MM.1S (cell line): ENCODE results near the gene BRINP2.

Experiments
- DNase-seq: peaks from one replicate; pipeline ENCODE4 v3.0.0-alpha.2; 2015
- H2AFZ ChIP-seq: fragments of 300-600 bp; sonication (generic); 2 replicates; pipeline ENCODE4 v1.6.0; 2016; ENCODE audit warnings: antibody characterized with exemption, low read length
- H3F3A ChIP-seq: fragments of 300-600 bp; sonication (generic); 2 replicates; pipeline ENCODE4 v1.6.1; 2016; ENCODE audit warnings: mild to moderate bottlenecking, antibody characterized with exemption, low read length, moderate library complexity, mixed read lengths; ENCODE audit not compliant: insufficient read depth
- H3K27ac ChIP-seq: fragments of 300-600 bp; sonication (generic); 2 replicates; pipeline ENCODE4 v1.5.1; 2016; ENCODE audit warnings: mild to moderate bottlenecking, low read length
- H3K27me3 ChIP-seq: fragments of 300-600 bp; sonication (generic); replicated peaks from 2 replicates; pipeline ENCODE4 v1.6.0; 2016; ENCODE audit warnings: low read length; ENCODE audit not compliant: insufficient read depth
- H3K36me3 ChIP-seq: fragments of 300-600 bp; sonication (generic); replicated peaks from 2 replicates; pipeline ENCODE4 v1.6.1; 2016; ENCODE audit warnings: mild to moderate bottlenecking, low read length, mixed read lengths; ENCODE audit not compliant: insufficient read depth
- H3K4me1 ChIP-seq: fragments of 300-600 bp; sonication (generic); 2 replicates; pipeline ENCODE4 v1.6.1; 2016; ENCODE audit warnings: low read length, mixed read lengths
- H3K4me2 ChIP-seq: fragments of 300-600 bp; sonication (generic); 2 replicates; pipeline ENCODE4 v1.6.0; 2016; ENCODE audit warnings: low read depth, low read length
- H3K4me3 ChIP-seq: fragments of 300-600 bp; sonication (generic); 2 replicates; pipeline ENCODE4 v1.5.1; 2016; ENCODE audit warnings: low read length, mixed read lengths
- H3K79me2 ChIP-seq: fragments of 300-600 bp; sonication (generic); 2 replicates; pipeline ENCODE4 v1.6.1; 2016; ENCODE audit warnings: mixed run types, low read length, mixed read lengths
- H3K9ac ChIP-seq: fragments of 300-600 bp; sonication (generic); 2 replicates; pipeline ENCODE4 v1.6.1; 2016; ENCODE audit warnings: low read length, mixed read lengths
- H3K9me2 ChIP-seq: fragments of 300-600 bp; sonication (generic); replicated peaks from 2 replicates; pipeline ENCODE4 v1.6.1; 2016; ENCODE audit warnings: mild to moderate bottlenecking, low read length, mixed read lengths; ENCODE audit not compliant: insufficient read depth
- H3K9me3 ChIP-seq: fragments of 300-600 bp; sonication (generic); replicated peaks from 2 replicates; pipeline ENCODE4 v1.6.1; 2016; ENCODE audit warnings: mild to moderate bottlenecking, low read length, mixed read lengths; ENCODE audit not compliant: insufficient read depth
- H4K20me1 ChIP-seq: fragments of 300-600 bp; sonication (generic); 2 replicates; pipeline ENCODE4 v1.6.1; 2016; ENCODE audit warnings: mild to moderate bottlenecking, low read length, moderate library complexity, mixed read lengths; ENCODE audit not compliant: insufficient read depth
- CTCF ChIP-seq: fragments of 300-600 bp; sonication (generic); IDR thresholded peaks from 2 replicates; pipeline ENCODE4 v1.5.1; 2016; ENCODE audit warnings: antibody characterized with exemption, low read length, mixed read lengths
- EZH2 ChIP-seq: fragments of 300-600 bp; sonication (generic); optimal IDR thresholded peaks from 2 replicates; pipeline ENCODE3; 2017; ENCODE audit warnings: low read depth, mild to moderate bottlenecking, antibody characterized with exemption, low read length, mixed read lengths
- EZH2phosphoT487 ChIP-seq: fragments of 300-600 bp; sonication (generic); IDR thresholded peaks from 2 replicates; pipeline ENCODE4 v1.6.1; 2018; ENCODE audit warnings: antibody characterized with exemption, low read length

Gene BRINP2

GRCh38 chr1:177270863-177271262 lies 100.1 kb downstream of the BRINP2 start:
- no peak overlapping the region for H3K9ac ChIP-seq
- H3K27ac ChIP-seq: no peak overlapping the region
- H3K4me1 ChIP-seq: no peaks in the 10 kb centered on the region
- DNase-seq: no peak
- H3F3A ChIP-seq: no peaks in the 10 kb centered on the region
- H3K4me2 ChIP-seq: no peak overlapping the region
- no peaks in the 10 kb centered on the region for H3K27me3 ChIP-seq
- no peaks in the 10 kb centered on the region for H3K79me2 ChIP-seq
- no peak overlapping the region for H2AFZ ChIP-seq
- no peaks in the 10 kb centered on the region for H3K9me3 ChIP-seq
- TF ChIP-seq EZH2phosphoT487 (no peak), EZH2 (no peak), CTCF (no peak)
- H3K9me2 ChIP-seq: no peaks in the 10 kb centered on the region
- H4K20me1 ChIP-seq: no peaks in the 10 kb centered on the region
- no peaks in the 10 kb centered on the region for H3K36me3 ChIP-seq
- no peak overlapping the region for H3K4me3 ChIP-seq

GRCh38 chr1:177273141-177273540 lies 102.4 kb downstream of the BRINP2 start:
- no peak overlapping the region for H2AFZ ChIP-seq
- DNase-seq: no peak
- TF ChIP-seq CTCF: no peak
- TF ChIP-seq EZH2phosphoT487: no peak
- TF ChIP-seq EZH2: no peak
- H4K20me1 ChIP-seq: no peaks in the 10 kb centered on the region
- H3K79me2 ChIP-seq: no peaks in the 10 kb centered on the region
- H3K9ac ChIP-seq: no peak overlapping the region
- no peaks in the 10 kb centered on the region for H3K36me3 ChIP-seq
- H3K27ac ChIP-seq: no peak overlapping the region
- H3K4me2 ChIP-seq: no peak overlapping the region
- no peaks in the 10 kb centered on the region for H3K4me1 ChIP-seq
- H3K4me3 ChIP-seq: no peak overlapping the region
- H3K9me3 ChIP-seq: no peaks in the 10 kb centered on the region
- no peaks in the 10 kb centered on the region for H3F3A ChIP-seq
- H3K9me2 ChIP-seq: no peaks in the 10 kb centered on the region
- no peaks in the 10 kb centered on the region for H3K27me3 ChIP-seq

- Histone ChIP-seq H2AFZ (no peak overlapping the region), H3K36me3 (no peaks in the 10 kb centered on the region), H3K79me2 (no peaks in the 10 kb centered on the region), H3K9ac (no peak overlapping the region), H3K4me3 (no peak overlapping the region), H3K27ac (no peak overlapping the region), H3K4me1 (no peaks in the 10 kb centered on the region), H4K20me1 (no peaks in the 10 kb centered on the region), H3K9me2 (no peaks in the 10 kb centered on the region), H3F3A (no peaks in the 10 kb centered on the region), H3K27me3 (no peaks in the 10 kb centered on the region), H3K9me3 (no peaks in the 10 kb centered on the region), H3K4me2 (no peak overlapping the region)
- no peak for TF ChIP-seq EZH2phosphoT487
- no peak for TF ChIP-seq CTCF
- TF ChIP-seq EZH2: no peak
- no peak for DNase-seq
Measured at GRCh38 chr1:177274687-177275211, 104.0 kb downstream of the BRINP2 start.
